Psoas muscle (tissue), 8 donors: ENCODE results near the gene WWTR1. TPM values are rescaled to one million over a fixed set of nuclear protein-coding genes. Genes with fewer than 3 reads are reported as not detected.

Experiments used
- ATAC-seq, 4 donors: fragments of 200-7000 bp; cut with Tn5 transposase; one replicate each; pipeline ENCODE4 v1.9.1; 2020; ENCODE audit warnings: moderate library complexity in 3 of 4, mild to moderate bottlenecking in 2 of 4
- DNase-seq, 2 donors: peaks; one replicate each; pipeline ENCODE4 v3.0.0-alpha.2; 2020
- H3K27ac ChIP-seq: fragments of 200-600 bp; one replicate; pipeline ENCODE4 v1.8.0; 2022
- H3K27me3 ChIP-seq, 3 donors: fragments of 200-600 bp in 1 of 3; one replicate each; pipeline versions ENCODE4 v1.6.1 to v1.8.0; 2013 to 2022; ENCODE audit warnings: low read length in 2 of 3, mild to moderate bottlenecking in 2 of 3, moderate library complexity in 1 of 3; ENCODE audit not compliant: insufficient read depth in 3 of 3
- H3K36me3 ChIP-seq, 2 donors: fragments of 200-600 bp in 1 of 2; one replicate each; pipeline versions ENCODE4 v1.6.1 to v1.8.0; 2013 to 2022; ENCODE audit warnings: low read depth in 1 of 2, mild to moderate bottlenecking in 1 of 2, moderate library complexity in 1 of 2; ENCODE audit not compliant: insufficient read depth in 1 of 2
- H3K4me1 ChIP-seq: fragments of 200-600 bp; one replicate; pipeline ENCODE4 v1.8.0; 2022
- H3K4me3 ChIP-seq: fragments of 200-600 bp; one replicate; pipeline ENCODE4 v1.8.0; 2022; ENCODE audit warnings: mild to moderate bottlenecking
- H3K9me3 ChIP-seq: fragments of 200-600 bp; one replicate; pipeline ENCODE4 v1.8.0; 2022
- WGBS, 3 donors: extraction: QIAGEN DNeasy Blood & Tissue Kit; methylation state at CpG; one replicate each; pipeline versions ENCODE4 v1.1.6 to v1.1.7; 2013; 5-methylcytosine and 5-hydroxymethylcytosine counted together
- intact Hi-C, 2 donors: fragments of 100-400 bp; cut with DNase I; formaldehyde crosslinking; loops; one replicate each; pipeline versions ENCODE4 v1.11.0 to v1.14.2; 2022
- polyA plus RNA-seq, 3 donors: library from polyadenylated mRNA; stranded (reverse); fragments of 200-250 nt; gene quantifications; one replicate each; pipeline ENCODE4 v1.2.3, GENCODE V29; 2013
- total RNA-seq, 4 donors: library from RNA; stranded (reverse); fragmentation: NEBNext Ultra II Directional in 2 of 4; extraction: Animal tissue kit (Norgen Biotek cat#: 25700) in 2 of 4; gene quantifications; one replicate each; pipeline versions ENCODE4 v1.2.1 to v1.2.4, GENCODE V29; 2021 to 2023
- TF ChIP-seq, protein P1 (sequence below): fragments of 200-600 bp; IDR thresholded peaks from one replicate; pipeline ENCODE4 v1.8.0; 2022; ENCODE audit warnings: antibody characterized with exemption
- donor health status: healthy with polysubstance abuse.
- donor health status: DM: no; HTN: no; CAD: no; lungs with moderate emphysema.
- donor health status: Bipolar disorder and iron deficiency.
- donor health status: healthy.
- donor health status: DM: yes; HTN: yes; CAD: no.
- donor health status: DM: no; HTN: no; CAD: no.
- donor health status: DM: no; HTN: no; CAD: no.
- donor health status: DM: yes; HTN: yes; CAD: no.

Gene WWTR1
- total and polyA plus RNA-seq, 7 donors: 6.7 to 53.5 (median 24.7) TPM

DNA sequence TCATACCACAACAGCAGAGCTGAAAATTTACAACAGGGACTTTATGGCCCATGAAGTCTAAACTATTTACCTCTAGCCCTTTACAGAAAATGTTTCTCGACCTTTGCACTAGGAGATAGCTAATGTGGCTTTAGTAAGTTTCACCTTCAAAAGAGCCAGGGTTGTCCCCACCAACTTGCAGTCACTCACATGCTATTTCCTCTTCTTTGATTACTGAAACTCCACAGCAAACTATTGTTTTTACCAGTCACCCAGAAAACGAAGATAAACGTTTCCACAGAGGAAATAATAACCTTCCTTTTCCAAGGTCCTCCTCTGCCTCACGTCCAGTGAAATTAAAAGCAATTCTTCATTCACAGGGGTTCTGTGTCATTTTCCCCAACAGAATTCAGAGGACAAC lies 48.2 kb downstream of the WWTR1 start:
- Histone ChIP-seq H3K4me3 (no peak overlapping the region), H3K4me1 (peaks cover 19% of the 10 kb centered on the region), H3K27ac (no peak overlapping the region), H3K36me3 (no peaks in the 10 kb centered on the region), H3K27me3 (no peaks in the 10 kb centered on the region), H3K9me3 (no peaks in the 10 kb centered on the region)
- ATAC-seq (no peak), DNase-seq (no peak)
- intact Hi-C loops: loop anchor here in 1 of 2 donors (5.0 kb wide), 1 partner anchor 38 kb away; no protein-coding TSS in a partner anchor
- WGBS, 3 donors: 46 to 55% (median 46%) methylated on average over 4 of the region's 4 CpGs
- TF ChIP-seq, protein P1, sequence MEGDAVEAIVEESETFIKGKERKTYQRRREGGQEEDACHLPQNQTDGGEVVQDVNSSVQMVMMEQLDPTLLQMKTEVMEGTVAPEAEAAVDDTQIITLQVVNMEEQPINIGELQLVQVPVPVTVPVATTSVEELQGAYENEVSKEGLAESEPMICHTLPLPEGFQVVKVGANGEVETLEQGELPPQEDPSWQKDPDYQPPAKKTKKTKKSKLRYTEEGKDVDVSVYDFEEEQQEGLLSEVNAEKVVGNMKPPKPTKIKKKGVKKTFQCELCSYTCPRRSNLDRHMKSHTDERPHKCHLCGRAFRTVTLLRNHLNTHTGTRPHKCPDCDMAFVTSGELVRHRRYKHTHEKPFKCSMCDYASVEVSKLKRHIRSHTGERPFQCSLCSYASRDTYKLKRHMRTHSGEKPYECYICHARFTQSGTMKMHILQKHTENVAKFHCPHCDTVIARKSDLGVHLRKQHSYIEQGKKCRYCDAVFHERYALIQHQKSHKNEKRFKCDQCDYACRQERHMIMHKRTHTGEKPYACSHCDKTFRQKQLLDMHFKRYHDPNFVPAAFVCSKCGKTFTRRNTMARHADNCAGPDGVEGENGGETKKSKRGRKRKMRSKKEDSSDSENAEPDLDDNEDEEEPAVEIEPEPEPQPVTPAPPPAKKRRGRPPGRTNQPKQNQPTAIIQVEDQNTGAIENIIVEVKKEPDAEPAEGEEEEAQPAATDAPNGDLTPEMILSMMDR: no peak

DNA sequence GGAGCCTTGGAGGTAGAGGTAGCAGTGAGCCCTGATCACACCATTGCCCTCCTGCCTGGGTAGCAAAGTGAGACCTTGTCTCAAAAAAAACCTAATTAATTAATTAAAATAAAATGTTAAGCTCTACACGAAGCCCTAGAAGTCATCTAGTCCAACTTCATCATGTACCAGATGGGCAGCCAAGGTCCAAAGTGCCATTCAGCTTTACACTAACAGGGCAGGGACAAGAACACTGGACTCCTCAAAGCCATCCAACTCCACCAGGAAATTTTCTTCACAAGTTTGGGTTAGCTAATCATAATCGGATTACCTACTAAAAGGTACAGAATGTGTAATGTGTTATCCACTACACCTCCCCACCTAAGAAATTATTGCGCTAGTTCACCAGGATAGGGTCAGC lies 48.8 kb downstream of the WWTR1 start:
- no peak for ATAC-seq
- Histone ChIP-seq H3K36me3 (no peaks in the 10 kb centered on the region), H3K27me3 (no peaks in the 10 kb centered on the region), H3K27ac (no peak overlapping the region), H3K4me3 (no peak overlapping the region), H3K9me3 (no peaks in the 10 kb centered on the region), H3K4me1 (peaks cover 25% of the 10 kb centered on the region)
- intact Hi-C loops: loop anchor here in 1 of 2 donors (5.0 kb wide), 1 partner anchor 38 kb away; no protein-coding TSS in a partner anchor
- TF ChIP-seq, protein P1: no peak
- WGBS, 3 donors: 80 to 87% (median 87%) methylated on average over 3 of the region's 3 CpGs
- DNase-seq: no peak

DNA sequence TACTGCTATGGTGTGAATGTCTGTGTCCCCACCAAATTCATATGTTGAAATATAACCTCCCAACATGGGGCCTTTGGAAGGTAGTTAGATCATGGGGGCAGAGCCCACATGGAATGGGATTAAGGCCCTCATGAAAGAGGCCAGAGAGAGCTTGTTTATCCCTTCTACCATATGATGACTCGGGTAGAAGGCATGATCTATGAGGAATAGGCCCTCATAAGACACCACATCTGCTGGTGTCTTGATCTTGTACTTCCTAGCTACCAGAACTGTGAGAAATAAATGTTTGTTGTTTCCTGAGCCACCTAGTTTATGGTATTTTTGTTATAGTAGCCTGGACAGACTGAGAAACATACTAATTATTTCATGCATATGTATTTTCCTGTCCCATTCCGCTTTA lies 51.9 kb downstream of the WWTR1 start:
- Histone ChIP-seq H3K9me3 (no peaks in the 10 kb centered on the region), H3K4me1 (peaks cover 29% of the 10 kb centered on the region), H3K27me3 (no peaks in the 10 kb centered on the region), H3K27ac (no peak overlapping the region), H3K36me3 (no peaks in the 10 kb centered on the region), H3K4me3 (no peak overlapping the region)
- ATAC-seq (no peak), DNase-seq (no peak)
- intact Hi-C loops: loop anchor here in 1 of 2 donors (5.0 kb wide), 1 partner anchor 41 kb away; no protein-coding TSS in a partner anchor
- TF ChIP-seq, protein P1: no peak
- WGBS, 3 donors: 89 to 97% (median 92%) methylated on average over 2 of the region's 2 CpGs

DNA sequence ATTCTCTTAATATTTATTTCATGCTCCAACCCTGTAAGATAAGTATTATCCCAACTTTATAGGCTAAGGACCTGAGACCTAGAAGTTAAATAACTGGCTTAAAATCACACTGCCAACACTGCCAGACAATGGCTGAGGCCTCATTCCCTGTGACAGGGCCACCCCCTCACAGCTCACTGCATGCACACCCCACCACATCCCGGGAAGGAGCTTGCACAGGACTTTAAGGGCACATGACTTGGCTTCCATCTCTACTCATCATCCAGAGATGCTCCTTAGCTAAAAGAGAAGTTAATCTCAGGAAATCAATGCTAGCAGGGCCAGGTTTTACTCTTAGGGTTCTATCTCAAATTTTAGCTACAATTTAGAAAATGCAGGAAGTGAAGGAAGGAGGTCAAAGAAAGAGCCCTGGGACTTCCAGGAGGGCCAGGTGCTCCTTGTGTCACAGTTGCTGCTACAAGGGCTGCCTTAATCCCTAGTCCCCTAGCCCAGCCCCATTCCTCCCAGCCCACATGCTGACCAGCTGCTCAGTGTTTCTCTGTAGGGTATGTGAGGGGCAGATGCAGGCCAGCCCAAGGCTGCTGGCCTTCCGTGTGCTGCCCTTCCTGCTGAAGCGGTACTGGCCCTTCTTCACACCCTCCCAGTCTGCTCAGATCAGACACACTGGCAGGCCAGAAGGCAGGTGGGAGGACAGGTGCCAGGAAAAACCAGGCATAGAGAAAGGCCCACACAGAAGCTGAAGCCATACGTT lies 53.5 kb downstream of the WWTR1 start:
- no peak overlapping the region for H3K27ac ChIP-seq
- intact Hi-C loops: no loop called here
- H3K36me3 ChIP-seq: no peaks in the 10 kb centered on the region
- peaks cover 29% of the 10 kb centered on the region for H3K4me1 ChIP-seq
- H3K9me3 ChIP-seq: no peaks in the 10 kb centered on the region
- no peaks in the 10 kb centered on the region for H3K27me3 ChIP-seq
- ATAC-seq (peak in 3 of 4 donors; percentile 23 to 37 (median 28)), DNase-seq (no peak)
- WGBS, 3 donors: 33 to 49% (median 36%) methylated on average over 4 of the region's 4 CpGs
- no peak overlapping the region for H3K4me3 ChIP-seq
- TF ChIP-seq, protein P1: no peak
